Thoracic aorta (tissue), 2 donors: ENCODE data around the gene INTS11. TPM values are rescaled to one million over a fixed set of nuclear protein-coding genes. Genes with fewer than 3 reads are reported as not detected.

ENCODE experiments used
- ATAC-seq: fragments of 150-250 bp; one replicate; pipeline ENCODE4 v1.8.0; 2017; ENCODE audit warnings: low read depth; ENCODE audit not compliant: insufficient number of reproducible peaks, low FRiP score
- DNase-seq: peaks from one replicate; pipeline ENCODE4 v3.0.0-alpha.2; 2020; ENCODE audit warnings: low spot score
- H3K27ac ChIP-seq, 2 donors: fragments of 200-600 bp; sonication (generic); 1 replicate in 1 of 2; 2 replicates in 1 of 2; pipeline ENCODE4 v1.5.1; 2016; ENCODE audit warnings: mild to moderate bottlenecking in 2 of 2, moderate library complexity in 2 of 2
- H3K27me3 ChIP-seq: fragments of 200-600 bp; sonication (generic); replicated peaks from 2 replicates; pipeline ENCODE4 v1.6.0; 2016; ENCODE audit warnings: mild to moderate bottlenecking; ENCODE audit not compliant: insufficient read depth
- H3K36me3 ChIP-seq: fragments of 200-600 bp; sonication (generic); one replicate; pipeline ENCODE4 v1.5.1; 2016
- H3K4me1 ChIP-seq, 2 donors: fragments of 200-600 bp; sonication (generic); 1 replicate in 1 of 2; 2 replicates in 1 of 2; pipeline versions ENCODE4 v1.5.1 to v1.6.0; 2016; ENCODE audit warnings: low read depth in 2 of 2, mild to moderate bottlenecking in 1 of 2; ENCODE audit not compliant: control insufficient read depth in 1 of 2
- H3K4me3 ChIP-seq: fragments of 200-600 bp; sonication (generic); 2 replicates; pipeline ENCODE4 v1.5.1; 2016; ENCODE audit warnings: mild to moderate bottlenecking
- H3K9me3 ChIP-seq: fragments of 200-600 bp; sonication (generic); 2 replicates; pipeline ENCODE4 v1.5.1; 2016
- CTCF ChIP-seq: fragments of 200-600 bp; sonication (generic); IDR thresholded peaks from one replicate; pipeline ENCODE4 v1.5.1; 2019; ENCODE audit warnings: antibody characterized with exemption
- total RNA-seq, 2 donors: library from RNA; depleted of rRNA; stranded (reverse); fragments of >200 nt; gene quantifications; one replicate each; pipeline versions ENCODE4 v1.1.0 to v1.2.3, GENCODE V29; 2016

The INTS11 gene
- total RNA-seq, 2 donors from 2014 or later: 192 to 195 TPM

- no peak for ATAC-seq
- H3K4me3 ChIP-seq: no peak overlapping the region
- H3K27me3 ChIP-seq: no peaks in the 10 kb centered on the region
- no peaks in the 10 kb centered on the region for H3K9me3 ChIP-seq
- H3K4me1 ChIP-seq: no peaks in the 10 kb centered on the region
- TF ChIP-seq CTCF: no peak
- no peak for DNase-seq
- no peak overlapping the region for H3K27ac ChIP-seq
- H3K36me3 ChIP-seq: no peaks in the 10 kb centered on the region
Measured at GRCh38 chr1:1283821-1284220, 40.6 kb downstream of the INTS11 start.

- no peak for ATAC-seq
- Histone ChIP-seq H3K9me3 (no peaks in the 10 kb centered on the region), H3K27me3 (no peaks in the 10 kb centered on the region), H3K4me1 (no peaks in the 10 kb centered on the region), H3K27ac (no peak overlapping the region), H3K4me3 (no peak overlapping the region), H3K36me3 (no peaks in the 10 kb centered on the region)
- no peak for TF ChIP-seq CTCF
- no peak for DNase-seq
Measured at GRCh38 chr1:1282998-1283397, 41.5 kb downstream of the INTS11 start.

GRCh38 chr1:1281533-1282321 is 42.7 kb downstream of the INTS11 start:
- Histone ChIP-seq H3K9me3 (no peaks in the 10 kb centered on the region), H3K4me3 (no peak overlapping the region), H3K4me1 (no peaks in the 10 kb centered on the region), H3K36me3 (no peaks in the 10 kb centered on the region), H3K27me3 (no peaks in the 10 kb centered on the region), H3K27ac (no peak overlapping the region)
- DNase-seq (no peak), ATAC-seq (no peak)
- TF ChIP-seq CTCF: no peak

GRCh38 chr1:1280782-1281481 is 43.5 kb downstream of the INTS11 start:
- Histone ChIP-seq H3K4me1 (no peaks in the 10 kb centered on the region), H3K36me3 (no peaks in the 10 kb centered on the region), H3K9me3 (no peaks in the 10 kb centered on the region), H3K27ac (no peak overlapping the region), H3K4me3 (no peak overlapping the region), H3K27me3 (no peaks in the 10 kb centered on the region)
- TF ChIP-seq CTCF: no peak
- ATAC-seq (no peak), DNase-seq (no peak)

GRCh38 chr1:1279028-1279427 is 45.4 kb downstream of the INTS11 start:
- H3K9me3 ChIP-seq: no peaks in the 10 kb centered on the region
- H3K27me3 ChIP-seq: no peaks in the 10 kb centered on the region
- no peak overlapping the region for H3K27ac ChIP-seq
- H3K4me1 ChIP-seq: peaks cover 3 to 7% of the 10 kb centered on the region in 2 donors
- no peak for TF ChIP-seq CTCF
- no peaks in the 10 kb centered on the region for H3K36me3 ChIP-seq
- H3K4me3 ChIP-seq: no peak overlapping the region
- no peak for ATAC-seq
- no peak for DNase-seq
